Activated CD8-positive, alpha-beta memory T cell treated with anti-CD3 and anti-CD28 coated beads, Interleukin-2, amount 50 U/mL, for 48 hours (primary cell): ENCODE measurements around the gene FAN1.

Source experiments
- DNase-seq: peaks from one replicate; pipeline ENCODE4 v3.0.0-alpha.2; 2020

The FAN1 gene

DNA sequence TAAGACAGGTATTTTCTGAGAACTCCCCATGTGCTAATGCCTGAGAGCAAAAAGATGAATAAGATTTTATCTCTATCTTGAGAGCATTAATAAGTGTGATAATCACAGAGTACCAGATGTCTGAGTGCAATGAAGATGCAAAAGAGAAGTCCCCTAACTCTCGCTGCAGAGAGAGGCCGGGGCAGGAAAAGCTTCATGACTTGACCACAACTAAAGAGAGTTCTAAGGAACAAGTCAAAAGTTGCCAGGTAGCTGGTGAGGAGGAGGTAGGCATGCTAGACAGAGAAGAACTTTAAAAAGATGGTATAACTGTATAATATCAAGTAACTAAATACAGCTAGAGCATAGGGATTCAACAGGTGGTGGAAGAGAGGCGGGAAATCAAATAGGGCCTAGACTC, 58.9 kb downstream of the FAN1 start:
- no peak for DNase-seq

DNA sequence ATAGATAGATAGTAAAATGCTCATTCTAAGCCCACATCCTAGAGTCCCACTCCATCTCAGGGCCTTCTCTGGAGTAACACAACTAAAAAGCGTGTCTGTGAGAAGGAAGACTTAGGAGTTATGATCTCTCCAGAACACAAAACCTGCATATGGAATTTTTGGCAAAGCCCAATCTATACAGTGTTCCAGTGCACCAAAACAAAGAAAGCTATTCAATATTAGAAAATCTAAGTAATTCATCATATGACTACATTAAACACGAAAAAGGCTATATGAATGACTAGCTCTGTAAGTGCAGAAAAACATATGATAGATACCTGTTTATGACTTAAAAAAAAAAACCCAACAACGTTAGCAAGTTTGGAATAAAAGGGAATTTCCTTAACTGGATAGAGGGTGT, 60.0 kb downstream of the FAN1 start:
- DNase-seq, result no peak

DNA sequence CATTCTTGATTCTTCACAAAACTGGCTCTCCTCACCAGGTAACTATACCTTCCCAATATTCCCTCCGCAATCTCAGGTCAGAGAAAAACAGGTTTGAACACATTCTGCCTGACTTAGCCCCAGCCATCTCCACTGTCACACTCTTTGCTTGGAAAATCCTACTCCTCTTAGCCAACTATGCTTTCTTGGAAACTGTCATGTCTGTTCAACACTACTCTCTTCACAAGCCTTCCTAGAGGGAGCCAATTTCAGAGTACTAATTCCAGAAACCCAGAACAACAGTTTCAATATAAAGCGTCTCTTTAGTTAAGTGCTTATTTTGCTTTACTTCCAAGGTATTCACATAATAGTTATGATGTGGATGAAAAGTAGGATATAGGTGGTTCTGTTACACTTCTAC, 66.0 kb downstream of the FAN1 start:
- DNase-seq, result no peak

DNA sequence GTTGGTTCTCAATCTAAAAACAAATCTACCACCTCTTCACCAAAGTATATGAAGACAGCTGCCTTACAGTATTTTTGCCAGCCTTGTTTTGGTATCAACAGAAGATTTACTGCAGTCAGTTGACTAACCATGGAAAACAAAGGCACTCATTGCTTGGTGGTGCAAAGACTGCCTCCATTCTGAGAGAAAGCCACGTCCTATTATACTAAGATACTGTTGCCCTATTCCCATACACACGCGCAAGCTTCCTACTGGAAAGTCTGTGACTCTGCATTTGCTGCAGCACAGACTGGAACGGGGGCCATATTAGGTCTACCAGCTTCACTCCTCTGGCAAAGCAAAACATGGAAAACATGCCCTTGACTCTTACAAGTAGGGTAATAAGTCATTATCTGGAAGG, 69.7 kb downstream of the FAN1 start:
- no peak for DNase-seq

DNA sequence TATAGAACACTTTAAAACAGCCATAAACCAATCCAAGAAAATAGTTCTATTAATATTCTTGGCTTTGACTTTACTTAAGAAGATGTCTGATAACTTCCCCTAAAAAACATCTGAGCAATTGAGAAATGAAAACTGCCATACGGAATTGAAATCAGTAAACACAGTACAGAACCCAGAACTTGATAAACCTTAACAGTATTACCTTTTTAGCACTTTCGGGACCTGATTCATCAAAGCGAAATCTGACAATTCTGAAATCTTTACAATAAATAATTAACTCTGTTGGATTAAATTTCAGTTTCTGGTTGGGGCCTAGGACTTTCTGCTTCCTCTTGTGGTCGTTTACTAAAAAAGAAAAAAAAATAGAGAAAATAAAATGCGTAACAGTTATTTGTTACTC, 70.4 kb downstream of the FAN1 start:
- DNase-seq, result no peak

DNA sequence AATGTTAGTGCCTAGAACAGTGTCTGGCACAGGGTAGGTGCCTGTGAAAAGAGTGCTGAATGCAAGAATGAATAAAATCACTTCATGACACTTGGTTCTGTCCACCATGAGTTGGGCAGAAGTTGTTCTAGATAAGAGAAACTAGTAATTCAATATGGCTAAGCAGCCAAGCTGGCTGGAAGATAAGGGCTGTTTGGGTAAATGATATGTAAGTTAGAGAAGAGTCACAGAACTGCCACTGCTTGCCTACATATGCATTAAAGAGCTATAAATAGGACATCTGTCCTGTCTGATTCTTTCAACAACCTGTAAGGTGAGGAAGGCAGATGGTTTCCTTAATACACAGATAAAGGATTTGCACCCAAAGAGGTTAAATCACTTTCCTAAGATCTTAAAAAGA, 74.6 kb downstream of the FAN1 start:
- DNase-seq, result no peak

DNA sequence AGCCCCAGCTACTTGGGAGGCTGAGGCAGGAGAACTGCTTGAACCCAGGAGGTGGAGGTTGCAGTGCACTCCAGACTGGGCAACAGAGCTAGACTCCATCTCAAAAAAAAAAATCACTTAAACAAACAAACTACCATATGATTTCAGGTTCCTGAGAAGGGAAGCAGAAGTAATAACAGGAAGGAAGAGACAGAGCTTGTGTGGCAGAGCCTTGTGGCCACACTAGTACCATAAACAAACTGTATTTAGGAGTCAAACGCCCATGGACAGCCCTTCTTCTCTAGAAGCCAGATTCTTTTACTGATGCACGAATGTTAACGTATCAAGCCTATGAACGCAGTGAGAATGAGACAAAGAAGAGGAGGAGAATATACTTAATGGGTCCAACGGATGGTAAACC, 75.7 kb downstream of the FAN1 start:
- no peak for DNase-seq

DNA sequence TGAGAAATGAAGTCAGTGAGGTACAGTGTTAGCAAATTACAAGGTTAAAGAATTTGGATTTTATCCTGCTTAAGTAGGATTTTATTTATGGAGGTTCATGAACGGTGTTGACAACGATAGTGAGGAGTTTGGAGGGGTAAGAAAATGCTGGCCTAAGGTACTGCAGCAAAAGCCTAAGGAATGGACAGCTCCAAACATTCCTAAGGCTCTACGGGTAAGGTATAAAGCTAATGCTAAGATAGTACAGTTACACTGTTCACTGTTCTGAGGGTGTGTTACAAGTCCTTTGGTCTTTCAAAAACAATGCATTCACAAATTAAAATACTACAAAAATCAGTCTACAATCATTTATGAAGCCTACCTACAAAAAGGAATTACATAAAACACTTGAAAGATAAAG, 80.4 kb downstream of the FAN1 start:
- DNase-seq, result no peak

DNA sequence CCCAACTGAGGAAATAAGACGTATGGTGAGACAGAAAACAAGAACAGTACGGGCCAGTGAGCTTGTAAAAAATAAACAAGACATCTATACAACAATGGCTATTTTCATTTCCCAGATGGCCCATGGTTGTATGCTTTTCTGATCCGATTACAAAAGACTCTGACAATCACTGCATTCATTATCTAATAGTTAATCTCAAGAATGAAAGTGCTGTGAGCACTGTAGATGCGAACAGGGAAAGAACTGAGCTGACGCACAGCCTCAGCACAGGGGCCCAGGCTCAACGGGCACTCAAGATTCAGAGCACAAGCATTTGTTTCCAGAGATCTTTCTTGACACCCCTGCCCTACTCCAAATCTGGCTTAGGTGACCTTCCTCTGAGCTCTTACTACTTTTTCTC, 80.8 kb downstream of the FAN1 start:
- DNase-seq, result no peak

DNA sequence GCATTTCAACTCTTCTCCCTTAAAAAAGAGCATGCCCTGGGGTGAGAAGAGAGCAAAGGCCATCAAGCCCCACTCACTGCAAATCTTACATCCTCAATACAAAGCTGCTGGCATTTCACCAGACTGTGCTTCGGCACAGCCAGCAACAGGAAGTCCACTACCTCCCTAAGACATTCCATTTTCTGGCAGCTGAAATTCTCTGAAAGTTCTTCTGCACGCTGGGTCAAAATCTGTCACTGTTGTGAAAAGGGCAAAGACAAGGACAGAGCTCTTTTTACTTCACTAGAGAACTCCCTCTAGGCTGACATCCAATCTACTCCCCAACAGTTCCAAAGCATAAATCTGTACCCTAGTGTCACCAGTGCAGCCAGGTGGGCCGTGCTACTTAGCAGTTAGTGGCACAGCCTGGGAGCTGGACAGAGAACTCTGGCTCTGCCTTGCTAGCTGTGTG, 81.4 kb downstream of the FAN1 start:
- no peak for DNase-seq

DNA sequence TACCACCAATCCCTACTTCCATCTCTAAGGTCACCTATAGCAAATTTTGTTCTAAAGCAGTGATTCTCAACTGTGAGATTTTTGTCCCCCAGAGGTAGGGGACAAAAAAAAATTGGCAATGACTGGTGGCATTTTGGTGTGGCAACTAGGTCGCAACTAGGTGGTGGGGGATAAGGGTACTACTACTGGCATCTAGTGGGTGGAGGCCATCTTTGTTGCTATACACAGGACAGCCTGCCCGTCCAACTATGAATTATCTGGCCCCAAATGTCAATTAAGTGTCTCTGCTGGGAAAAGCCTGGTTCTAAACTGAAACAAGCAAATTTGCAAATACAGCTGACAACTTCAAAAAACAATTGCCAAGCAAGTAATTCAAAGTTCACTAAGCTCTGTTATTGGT, 86.3 kb downstream of the FAN1 start:
- no peak for DNase-seq

DNA sequence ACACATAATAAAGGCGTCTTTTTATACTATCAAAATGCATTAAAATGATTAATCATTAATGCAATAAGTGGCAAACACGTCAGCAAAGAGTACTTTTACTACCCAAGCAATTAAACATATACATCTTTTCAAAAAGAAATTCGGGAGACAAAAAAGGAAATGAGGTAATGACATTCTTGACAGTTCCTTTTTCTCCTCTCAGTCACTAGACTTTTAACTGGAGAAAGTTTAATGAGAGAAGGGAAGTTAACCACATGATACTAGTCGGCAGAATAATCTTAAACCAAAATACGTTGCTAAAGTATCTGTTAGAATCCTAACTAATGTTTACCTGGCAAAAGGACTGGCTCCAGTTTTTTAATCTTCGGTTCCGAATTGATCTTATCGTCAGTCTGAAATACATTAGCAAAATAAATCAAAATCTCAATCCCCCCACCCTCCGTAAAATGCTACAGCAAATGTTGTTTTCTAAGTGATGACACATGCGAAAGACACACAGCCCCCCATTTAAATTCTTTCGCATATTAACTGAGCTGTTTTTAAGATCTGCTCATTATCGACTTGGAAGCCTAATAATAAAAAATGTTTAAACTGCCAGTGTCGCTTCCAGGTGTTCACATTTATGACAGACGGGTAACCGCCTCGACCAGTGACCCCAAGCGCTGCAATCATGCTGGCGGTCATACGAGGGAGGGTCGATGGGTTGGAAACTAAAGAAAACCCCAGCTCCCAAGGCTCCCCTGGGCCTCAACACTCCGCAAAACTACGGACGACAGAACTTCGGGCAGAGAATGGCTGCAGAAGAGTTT, 86.9 kb downstream of the FAN1 start:
- DNase-seq, result no peak

DNA sequence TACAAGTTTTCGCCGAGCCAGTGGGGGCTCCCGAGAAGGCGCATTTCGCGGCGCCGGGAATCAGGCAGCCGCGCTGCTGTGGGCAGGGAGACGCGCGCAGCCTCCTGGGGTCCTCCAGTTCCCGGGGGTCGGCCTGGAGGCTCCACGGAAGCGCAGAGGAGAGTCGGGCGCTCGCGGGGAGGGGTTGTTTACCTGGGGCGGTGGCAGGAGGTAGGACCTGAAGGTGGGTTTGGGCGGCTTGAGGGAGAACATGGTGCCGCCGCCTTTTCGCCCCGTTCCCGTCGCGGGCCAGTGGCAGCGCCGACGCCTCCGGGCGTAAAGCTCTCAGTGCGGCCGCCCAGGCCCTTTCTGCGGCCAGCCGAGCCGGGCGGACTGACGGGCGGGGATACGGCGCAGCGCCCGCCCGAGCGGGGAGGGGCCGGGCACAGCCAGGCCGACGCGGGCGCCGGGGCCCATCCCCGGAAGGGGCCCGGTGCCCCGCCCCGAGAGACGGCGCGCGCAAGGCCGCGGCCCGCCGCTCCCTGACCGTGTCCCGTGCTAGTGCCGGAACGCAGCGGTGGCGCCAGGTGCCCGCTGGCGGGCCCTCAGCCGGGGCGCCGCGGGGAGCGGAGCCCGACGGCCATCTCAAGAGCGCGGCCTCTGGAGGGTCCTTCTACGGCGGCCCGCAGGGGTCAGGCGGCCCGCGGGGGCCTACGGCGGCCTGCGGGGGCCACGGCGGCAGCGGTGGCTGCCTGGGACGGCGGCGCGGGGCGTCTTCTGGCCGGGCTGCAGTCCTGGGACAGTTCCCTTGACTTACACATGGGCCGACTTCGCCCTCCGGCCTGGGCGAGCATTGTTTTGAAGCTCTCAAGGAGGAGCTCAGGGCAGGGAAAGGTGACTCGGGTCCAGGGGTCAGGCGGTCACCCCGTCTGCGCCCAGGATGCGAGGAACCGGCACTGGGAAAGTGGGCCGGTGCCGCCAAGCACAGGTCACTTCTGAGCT, 87.8 kb downstream of the FAN1 start, which contains the start of gene MTMR10:
Gene MTMR10, minus strand, starts transcription at position 374 of the 981 bp plus-strand sequence. Its CDS starts 122 bp downstream, at position 252.
- DNase-seq, result peak; percentile 87

DNA sequence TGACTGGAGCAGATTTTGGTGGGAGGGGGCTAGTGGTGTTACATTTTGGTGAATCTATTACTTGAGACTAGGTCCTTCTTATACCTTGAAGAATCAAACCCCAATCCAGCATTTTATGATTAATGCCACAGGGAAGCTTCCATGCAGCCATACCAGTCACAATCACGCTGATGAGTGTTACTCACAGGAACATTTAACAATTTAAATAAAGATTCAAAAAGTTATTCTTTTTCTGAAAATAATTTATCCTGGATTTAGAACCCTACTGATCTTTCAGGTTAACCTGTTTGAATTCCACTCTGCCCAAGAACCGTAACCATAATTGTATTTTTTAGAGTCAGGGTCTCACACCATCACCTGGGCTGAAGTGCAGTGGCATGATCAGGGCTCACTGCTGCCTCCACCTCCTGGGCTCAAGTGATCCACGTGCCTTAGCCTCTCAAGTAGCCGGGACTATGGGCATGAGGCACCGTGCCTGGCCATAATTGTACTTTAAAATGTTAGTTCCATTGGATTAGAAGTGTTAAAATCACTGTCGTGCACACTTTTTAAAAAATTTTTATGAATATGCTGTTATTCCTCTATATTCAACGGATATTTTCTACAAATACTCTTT, 88.6 kb downstream of the FAN1 start:
- DNase-seq, result no peak
